Measurements from ENCODE around the gene ANKEF1. TPM values are rescaled to one million over a fixed set of nuclear protein-coding genes. Genes with fewer than 3 reads are reported as not detected.

ANKEF1 gene
- total and polyA plus RNA-seq, 5 donors from 2014 or later = 1.1 to 6.0 (median 3.9) TPM

DNA sequence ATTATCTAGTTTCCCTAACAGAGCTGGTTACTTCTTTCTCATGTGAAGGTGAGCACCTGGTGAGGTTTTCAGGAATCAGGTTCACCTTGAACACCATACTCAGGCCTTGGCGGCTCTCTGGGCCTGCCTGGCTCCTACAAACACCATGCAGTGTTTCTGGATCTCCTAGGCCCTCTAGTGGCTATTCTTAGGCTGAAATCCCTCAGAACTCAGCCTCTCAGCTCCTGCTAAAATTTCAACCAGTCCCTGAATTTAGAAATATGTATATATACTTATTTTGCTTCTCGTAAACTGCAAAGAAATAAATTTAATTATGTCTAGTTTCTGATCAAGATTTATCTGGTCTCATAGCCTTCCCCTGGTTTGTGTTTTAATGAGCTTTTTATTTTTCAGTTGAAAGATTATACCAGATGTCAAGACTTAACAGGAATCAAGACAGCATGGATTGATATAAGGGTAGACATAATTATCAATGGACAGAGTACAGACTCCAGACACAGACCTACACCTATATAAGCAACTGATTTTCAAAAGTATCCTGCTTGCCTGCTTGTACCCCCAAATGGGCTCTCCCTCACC lies 55.9 kb downstream of the ANKEF1 start:
- no peak overlapping the region for H3K4me3 Mint-ChIP-seq
- Histone ChIP-seq H3K36me3 (ENCODE audit: control insufficient read depth, insufficient read depth, low read length) (no peaks in the 10 kb centered on the region), H3K4me3 (ENCODE audit: low read depth, low read length) (no peak overlapping the region), H3K4me1 (ENCODE audit: control insufficient read depth, insufficient read depth, low read length, poor library complexity, severe bottlenecking) (no peaks in the 10 kb centered on the region), H3K9me3 (ENCODE audit: control insufficient read depth in 2 of 2, low read length in 2 of 2) (no peaks in the 10 kb centered on the region), H3K27me3 (ENCODE audit: control insufficient read depth, insufficient read depth, low read length) (peaks cover 2% of the 10 kb centered on the region), H3K27ac (ENCODE audit: insufficient read depth, low read length, poor library complexity, severe bottlenecking) (no peak overlapping the region)
- H3K27me3 Mint-ChIP-seq = peaks cover 6% of the 10 kb centered on the region
- no peaks in the 10 kb centered on the region for H3K9me3 Mint-ChIP-seq
- DNase-seq = peak in 2 of 3 donors; percentile 11 to 42
- peak; percentile 46 to 60 for ATAC-seq (ENCODE audit: low read depth in 2 of 2)
- no peaks in the 10 kb centered on the region for H3K36me3 Mint-ChIP-seq
- H3K27ac Mint-ChIP-seq = no peak overlapping the region
- no peaks in the 10 kb centered on the region for H3K4me1 Mint-ChIP-seq

DNA sequence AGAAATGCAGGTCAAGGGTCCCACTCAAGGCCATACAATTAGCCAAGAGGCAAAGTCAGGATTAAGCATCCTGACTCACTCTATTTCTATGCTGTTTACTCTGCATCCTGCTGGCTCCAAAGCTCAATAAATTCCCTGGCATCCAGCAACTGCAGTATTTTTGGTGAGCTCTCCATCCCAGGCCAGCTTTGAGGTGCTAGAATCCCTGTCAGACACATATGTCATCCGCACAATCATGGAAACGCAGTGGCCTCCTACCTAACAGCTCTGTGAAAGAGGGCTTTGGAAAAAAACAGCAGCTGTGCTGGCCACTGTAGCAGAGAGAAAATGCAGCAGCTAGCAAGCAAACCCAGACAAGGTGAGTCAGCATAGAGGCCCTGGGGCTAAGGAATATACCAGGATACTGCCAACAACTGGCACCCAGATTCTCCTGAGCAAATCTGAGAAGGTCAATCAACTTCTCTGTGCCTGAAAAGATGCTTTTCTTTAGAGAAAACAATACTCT lies 58.4 kb downstream of the ANKEF1 start:
- H3K4me1 Mint-ChIP-seq = no peaks in the 10 kb centered on the region
- Histone ChIP-seq H3K4me1 (ENCODE audit: control insufficient read depth, insufficient read depth, low read length, poor library complexity, severe bottlenecking) (no peaks in the 10 kb centered on the region), H3K9me3 (ENCODE audit: control insufficient read depth in 2 of 2, low read length in 2 of 2) (no peaks in the 10 kb centered on the region), H3K27ac (ENCODE audit: insufficient read depth, low read length, poor library complexity, severe bottlenecking) (no peak overlapping the region), H3K27me3 (ENCODE audit: control insufficient read depth, insufficient read depth, low read length) (no peaks in the 10 kb centered on the region), H3K4me3 (ENCODE audit: low read depth, low read length) (no peak overlapping the region), H3K36me3 (ENCODE audit: control insufficient read depth, insufficient read depth, low read length) (no peaks in the 10 kb centered on the region)
- H3K27me3 Mint-ChIP-seq = peaks cover 12% of the 10 kb centered on the region
- no peak overlapping the region for H3K4me3 Mint-ChIP-seq
- H3K27ac Mint-ChIP-seq = no peak overlapping the region
- no peaks in the 10 kb centered on the region for H3K36me3 Mint-ChIP-seq
- DNase-seq = no peak
- no peaks in the 10 kb centered on the region for H3K9me3 Mint-ChIP-seq
- no peak for ATAC-seq (ENCODE audit: low read depth in 2 of 2)

DNA sequence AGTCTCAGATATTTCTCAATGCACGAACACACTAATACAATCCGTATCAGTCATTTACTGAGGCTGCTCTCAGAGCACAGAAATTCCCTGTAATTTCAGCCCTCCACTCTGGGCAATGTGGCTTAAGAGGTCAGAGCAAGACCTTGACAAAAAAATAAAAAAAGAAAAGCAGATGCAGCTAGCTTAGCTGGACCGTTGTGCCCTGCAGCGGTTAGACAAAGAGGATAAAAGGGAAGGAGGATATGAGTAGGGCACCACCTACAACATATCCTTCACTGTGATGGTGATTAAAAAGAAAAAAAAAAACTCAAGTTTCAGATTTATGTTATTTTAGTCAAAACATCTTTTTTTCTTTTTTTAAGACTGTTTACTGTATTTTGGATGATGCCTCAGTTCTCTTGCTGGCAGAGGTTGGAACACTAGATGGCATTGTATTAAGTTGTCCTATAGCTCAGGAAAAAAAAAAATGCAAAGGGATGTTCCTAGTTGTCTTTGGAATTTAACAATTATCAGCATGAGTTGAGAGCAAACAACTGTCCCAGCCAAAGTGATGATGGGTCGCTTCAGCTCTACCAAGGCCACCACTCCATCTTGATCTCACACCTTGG lies 59.9 kb downstream of the ANKEF1 start:
- no peaks in the 10 kb centered on the region for H3K27me3 ChIP-seq (ENCODE audit: control insufficient read depth, insufficient read depth, low read length)
- H3K4me1 ChIP-seq (ENCODE audit: control insufficient read depth, insufficient read depth, low read length, poor library complexity, severe bottlenecking) = no peaks in the 10 kb centered on the region
- Mint-ChIP-seq H3K36me3 (no peaks in the 10 kb centered on the region), H3K4me3 (no peak overlapping the region), H3K27ac (no peak overlapping the region), H3K27me3 (peaks cover 12% of the 10 kb centered on the region), H3K4me1 (no peaks in the 10 kb centered on the region), H3K9me3 (no peaks in the 10 kb centered on the region)
- DNase-seq (no peak), ATAC-seq (ENCODE audit: low read depth in 2 of 2) (no peak)
- no peak overlapping the region for H3K4me3 ChIP-seq (ENCODE audit: low read depth, low read length)
- H3K27ac ChIP-seq (ENCODE audit: insufficient read depth, low read length, poor library complexity, severe bottlenecking) = no peak overlapping the region
- no peaks in the 10 kb centered on the region for H3K36me3 ChIP-seq (ENCODE audit: control insufficient read depth, insufficient read depth, low read length)
- no peaks in the 10 kb centered on the region for H3K9me3 ChIP-seq (ENCODE audit: control insufficient read depth in 2 of 2, low read length in 2 of 2)

DNA sequence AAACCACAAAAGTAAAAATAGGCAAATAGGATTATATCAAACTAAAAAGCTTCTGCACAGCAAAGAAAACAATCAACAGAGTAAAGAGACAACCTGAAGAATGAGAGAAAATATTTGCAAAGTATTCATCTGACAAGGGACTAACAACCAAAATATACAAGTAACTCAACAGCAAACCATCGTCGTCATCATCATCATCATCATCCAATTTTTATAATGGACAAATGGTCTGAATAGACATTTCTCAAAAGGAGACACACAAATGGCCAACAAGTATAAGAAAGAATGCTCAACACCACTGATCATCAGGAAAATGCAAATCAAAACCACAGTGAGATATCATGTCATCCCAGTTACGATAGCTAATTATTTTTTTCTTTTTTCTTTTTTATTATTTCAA lies 62.0 kb downstream of the ANKEF1 start:
- H3K4me1 Mint-ChIP-seq = no peaks in the 10 kb centered on the region
- no peak overlapping the region for H3K27ac Mint-ChIP-seq
- H3K36me3 Mint-ChIP-seq = no peaks in the 10 kb centered on the region
- no peak for DNase-seq
- Histone ChIP-seq H3K9me3 (ENCODE audit: control insufficient read depth in 2 of 2, low read length in 2 of 2) (no peaks in the 10 kb centered on the region), H3K27ac (ENCODE audit: insufficient read depth, low read length, poor library complexity, severe bottlenecking) (no peak overlapping the region), H3K4me1 (ENCODE audit: control insufficient read depth, insufficient read depth, low read length, poor library complexity, severe bottlenecking) (no peaks in the 10 kb centered on the region), H3K27me3 (ENCODE audit: control insufficient read depth, insufficient read depth, low read length) (no peaks in the 10 kb centered on the region), H3K4me3 (ENCODE audit: low read depth, low read length) (no peak overlapping the region), H3K36me3 (ENCODE audit: control insufficient read depth, insufficient read depth, low read length) (no peaks in the 10 kb centered on the region)
- H3K27me3 Mint-ChIP-seq = peaks cover 12% of the 10 kb centered on the region
- no peak for ATAC-seq (ENCODE audit: low read depth in 2 of 2)
- H3K4me3 Mint-ChIP-seq = no peak overlapping the region
- no peaks in the 10 kb centered on the region for H3K9me3 Mint-ChIP-seq

DNA sequence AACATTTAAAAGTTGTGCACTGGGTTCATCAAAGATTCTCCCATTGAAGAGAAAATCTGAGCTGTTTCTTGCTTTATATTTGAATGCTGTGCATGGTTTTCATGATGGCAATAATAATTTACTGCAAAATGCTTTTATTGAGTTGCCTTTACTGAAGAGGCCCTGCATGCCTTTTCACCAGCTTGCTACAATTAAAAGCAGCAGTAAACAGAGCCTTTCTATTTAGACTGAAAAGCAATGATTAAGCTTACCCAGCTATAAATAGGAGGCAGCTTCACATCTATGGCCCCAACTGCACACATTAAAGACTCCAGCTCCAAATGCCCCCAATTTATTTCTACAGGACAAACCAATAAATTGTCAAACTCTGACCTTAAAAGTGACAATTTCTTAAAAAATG lies 70.3 kb downstream of the ANKEF1 start:
- no peaks in the 10 kb centered on the region for H3K36me3 Mint-ChIP-seq
- H3K4me1 Mint-ChIP-seq = no peaks in the 10 kb centered on the region
- no peaks in the 10 kb centered on the region for H3K27me3 Mint-ChIP-seq
- Histone ChIP-seq H3K4me3 (ENCODE audit: low read depth, low read length) (no peak overlapping the region), H3K36me3 (ENCODE audit: control insufficient read depth, insufficient read depth, low read length) (no peaks in the 10 kb centered on the region), H3K4me1 (ENCODE audit: control insufficient read depth, insufficient read depth, low read length, poor library complexity, severe bottlenecking) (no peaks in the 10 kb centered on the region), H3K27ac (ENCODE audit: insufficient read depth, low read length, poor library complexity, severe bottlenecking) (no peak overlapping the region), H3K27me3 (ENCODE audit: control insufficient read depth, insufficient read depth, low read length) (no peaks in the 10 kb centered on the region), H3K9me3 (ENCODE audit: control insufficient read depth in 2 of 2, low read length in 2 of 2) (no peaks in the 10 kb centered on the region)
- ATAC-seq (ENCODE audit: low read depth in 2 of 2) (no peak), DNase-seq (no peak)
- peaks cover 0 to 7% (median 0%) of the 10 kb centered on the region in 7 donors for H3K9me3 Mint-ChIP-seq
- no peak overlapping the region for H3K4me3 Mint-ChIP-seq
- H3K27ac Mint-ChIP-seq = no peak overlapping the region

Other genes with a start within 250 kb of the ANKEF1 start
- not detected for gene PAK5, start 195.9 kb upstream of the ANKEF1 start, total RNA-seq
- not detected for gene PAK5, start 195.9 kb upstream of the ANKEF1 start, polyA plus RNA-seq
- not detected for gene SNAP25, start 183.8 kb downstream of the ANKEF1 start, total RNA-seq
- not detected for gene SNAP25, start 183.8 kb downstream of the ANKEF1 start, polyA plus RNA-seq

Measured in CD4-positive, CD25-positive, alpha-beta regulatory T cell (primary cell).